ENCODE data around the gene GDAP1L1.
"Not testable (repeated sequence)": the region's sequence is repeated elsewhere in the genome, so short reads cannot be mapped to it uniquely, and the experiment has no call there.

The GDAP1L1 gene

DNA sequence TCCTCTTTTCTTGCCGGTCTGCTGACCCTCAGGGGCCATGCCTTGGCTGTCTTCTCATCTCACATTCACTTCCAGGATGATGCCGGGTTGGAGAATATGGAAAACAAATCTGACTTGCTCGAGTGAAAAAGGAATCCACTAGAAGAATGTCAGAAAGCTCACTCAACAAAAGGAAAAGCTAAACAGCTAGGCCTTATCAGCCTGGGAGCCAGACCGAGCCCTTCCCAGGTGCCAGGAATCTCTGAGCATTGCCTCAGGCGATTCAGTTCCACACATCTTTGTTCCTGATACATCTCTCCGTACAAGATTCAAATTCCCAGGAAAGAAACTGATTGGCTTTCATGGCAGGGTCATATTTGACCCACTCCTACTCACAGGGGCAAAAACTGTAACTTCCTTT is 27.3 kb upstream of the GDAP1L1 start:
- no peak for DNase-seq (ENCODE audit: low read depth in 2 of 3, low spot score in 2 of 3)

DNA sequence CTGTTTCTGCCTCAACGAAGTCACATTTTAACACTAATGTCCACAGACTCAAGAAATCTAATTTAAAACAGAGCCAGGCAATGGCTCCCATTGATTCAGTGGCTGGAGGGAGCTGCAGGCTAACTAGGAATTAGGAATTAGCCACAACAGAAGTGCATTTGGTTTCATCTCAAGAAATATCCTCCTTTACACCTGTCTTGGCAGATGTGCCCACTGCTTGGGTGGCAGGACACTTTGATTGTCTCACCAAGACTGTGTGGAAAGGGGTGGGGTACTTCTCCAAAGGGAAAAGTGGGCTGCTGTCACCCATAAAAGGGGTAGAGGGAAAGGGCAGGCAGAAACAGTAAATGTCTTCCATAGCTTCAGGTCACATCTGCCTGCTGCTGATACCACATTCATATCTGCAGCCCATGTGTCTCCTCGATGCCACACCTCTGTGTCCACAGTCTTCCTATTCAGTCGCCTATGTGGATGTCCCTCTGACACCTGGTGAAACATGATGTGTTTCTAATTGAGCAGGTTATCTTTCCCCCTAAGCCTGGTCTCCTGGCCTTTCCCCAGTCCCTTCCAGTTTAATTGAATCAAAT is 25.6 kb upstream of the GDAP1L1 start:
- no peak for DNase-seq (ENCODE audit: low read depth in 2 of 3, low spot score in 2 of 3)

- no peak for DNase-seq (ENCODE audit: low read depth in 2 of 3, low spot score in 2 of 3)
Observed at GRCh38 chr20:44222027-44222426, 25.1 kb upstream of the GDAP1L1 start.

DNA sequence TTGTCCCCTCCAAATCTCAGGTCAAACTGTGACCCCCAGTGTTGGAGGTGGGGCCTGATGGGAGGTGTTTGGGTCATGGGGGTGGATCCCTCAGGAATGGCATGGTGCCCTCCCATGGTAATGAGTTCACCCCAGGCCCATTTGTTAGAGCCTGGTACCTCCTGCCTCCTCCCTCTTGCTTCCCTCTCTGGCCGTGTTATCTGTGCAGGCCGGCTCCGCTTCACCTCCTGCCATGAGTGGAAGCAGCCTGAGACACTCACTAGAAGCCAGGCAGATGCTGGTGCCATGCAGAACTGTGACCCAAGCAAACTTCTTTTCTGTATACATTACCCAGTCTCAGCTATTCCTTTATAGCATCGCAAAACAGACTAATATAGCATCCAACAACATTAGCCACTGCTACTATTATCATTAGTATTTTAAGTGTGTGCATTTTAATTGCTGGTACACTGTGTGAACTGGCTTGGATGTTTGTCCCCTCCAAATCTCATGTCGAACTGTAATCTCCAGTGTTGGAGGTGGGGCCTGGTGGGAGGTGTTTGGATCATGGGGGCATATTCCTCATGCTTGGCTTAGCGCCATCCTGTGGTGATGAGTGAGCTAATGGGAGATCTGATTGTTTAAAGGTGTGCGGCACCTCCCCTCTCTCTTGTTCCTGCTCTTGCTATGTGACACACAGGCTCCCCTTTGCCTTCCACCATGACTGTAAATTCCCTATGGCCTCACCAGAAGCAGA is 24.3 kb upstream of the GDAP1L1 start:
- no peak for DNase-seq (ENCODE audit: low read depth in 2 of 3, low spot score in 2 of 3)

DNA sequence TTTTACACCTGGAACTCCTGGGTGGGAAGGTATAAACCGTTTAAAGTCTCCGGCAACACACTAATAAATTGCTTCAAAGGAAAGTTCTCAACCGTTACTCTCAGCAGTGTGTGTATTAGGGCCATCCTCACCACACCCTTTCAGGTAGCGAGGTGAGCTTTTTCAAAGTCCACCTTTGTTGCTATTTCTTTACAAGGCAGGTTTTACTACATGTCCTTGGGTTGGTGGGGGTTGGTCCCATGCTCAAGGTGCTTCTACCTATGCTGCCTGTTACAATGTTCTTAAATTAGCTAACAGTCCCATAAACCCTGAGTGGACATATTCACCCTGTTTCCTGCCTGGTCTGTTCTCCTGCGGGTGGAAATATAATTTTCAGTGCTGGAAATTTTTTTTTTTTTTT is 23.4 kb upstream of the GDAP1L1 start:
- no peak for DNase-seq (ENCODE audit: low read depth in 2 of 3, low spot score in 2 of 3)

GRCh38 chr20:44224637-44225036 is 22.5 kb upstream of the GDAP1L1 start:
- no peak for DNase-seq (ENCODE audit: low read depth in 2 of 3, low spot score in 2 of 3)

GRCh38 chr20:44228465-44229258 is 18.4 kb upstream of the GDAP1L1 start:
- DNase-seq (ENCODE audit: low read depth in 2 of 3, low spot score in 2 of 3) = no peak

DNA sequence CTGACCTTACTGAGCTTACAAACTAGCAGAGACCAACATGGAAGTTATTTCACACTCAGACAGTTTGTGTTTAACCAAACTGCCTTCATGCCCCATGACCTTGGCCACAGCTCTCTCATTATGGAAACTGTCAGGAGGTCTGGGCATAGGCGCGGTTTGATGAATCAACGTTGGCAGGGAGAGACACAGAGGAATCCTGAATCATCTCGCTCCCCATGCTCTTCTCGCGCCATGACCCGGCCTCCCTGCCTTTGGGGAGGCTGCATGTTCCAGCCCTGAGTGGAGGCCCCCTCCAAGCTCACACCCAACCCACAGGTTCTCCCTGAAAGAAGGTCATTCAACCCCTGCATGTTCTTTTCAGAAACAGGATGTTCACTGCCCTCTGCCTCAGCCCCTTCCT is 15.9 kb upstream of the GDAP1L1 start:
- DNase-seq (ENCODE audit: low read depth in 2 of 3, low spot score in 2 of 3) = no peak

- DNase-seq (ENCODE audit: low read depth in 2 of 3, low spot score in 2 of 3) = no peak
Observed at GRCh38 chr20:44231713-44232468, 15.2 kb upstream of the GDAP1L1 start.

DNA sequence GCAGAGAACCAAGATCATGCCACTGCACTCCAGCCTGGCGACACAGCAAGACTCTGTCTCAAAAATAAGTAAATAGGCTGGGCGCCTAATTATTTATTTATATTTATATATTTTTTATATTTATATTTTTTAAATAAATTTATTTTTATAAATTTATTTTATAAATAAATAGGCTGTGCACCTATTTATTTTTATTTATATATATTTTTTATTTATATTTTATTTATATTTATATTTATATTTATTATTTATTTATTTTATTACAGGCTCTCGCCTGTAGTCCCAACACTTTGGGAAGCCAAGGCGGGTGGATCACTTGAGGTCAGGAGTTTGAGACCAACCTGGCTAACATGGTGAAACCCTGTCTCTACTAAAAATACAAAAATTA is 14.6 kb upstream of the GDAP1L1 start:
- not testable (repeated sequence) for DNase-seq (ENCODE audit: low read depth in 2 of 3, low spot score in 2 of 3)

DNA sequence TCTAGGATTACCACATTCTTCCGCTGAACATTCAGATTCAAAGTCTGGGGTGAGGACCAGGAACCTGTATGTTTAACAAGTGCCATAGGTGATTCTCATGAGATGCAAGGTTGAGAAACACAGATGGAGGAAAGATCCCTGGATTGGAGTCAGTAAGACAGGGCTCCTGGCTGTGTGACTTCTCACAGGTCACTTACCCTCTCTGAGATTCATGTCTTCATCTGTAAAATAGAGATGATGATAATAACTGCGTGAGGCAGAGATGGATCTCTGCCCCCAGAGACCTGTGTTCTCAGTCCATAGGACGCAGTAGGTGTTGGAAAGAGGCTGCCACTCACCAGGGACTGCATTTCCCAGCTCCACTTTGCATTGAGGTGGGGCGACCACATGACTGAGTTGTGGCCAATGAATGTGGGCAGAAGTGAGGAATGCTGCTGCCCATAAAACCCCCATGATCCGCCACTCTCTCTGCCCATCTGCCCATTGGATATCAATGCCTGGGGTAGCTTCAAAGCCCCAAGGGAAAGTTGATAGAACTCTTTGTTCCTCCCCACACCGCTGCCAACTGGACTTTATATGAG is 13.6 kb upstream of the GDAP1L1 start:
- no peak for DNase-seq (ENCODE audit: low read depth in 2 of 3, low spot score in 2 of 3)

GRCh38 chr20:44234566-44235317 is 12.4 kb upstream of the GDAP1L1 start:
- no peak for DNase-seq (ENCODE audit: low read depth in 2 of 3, low spot score in 2 of 3)

DNA sequence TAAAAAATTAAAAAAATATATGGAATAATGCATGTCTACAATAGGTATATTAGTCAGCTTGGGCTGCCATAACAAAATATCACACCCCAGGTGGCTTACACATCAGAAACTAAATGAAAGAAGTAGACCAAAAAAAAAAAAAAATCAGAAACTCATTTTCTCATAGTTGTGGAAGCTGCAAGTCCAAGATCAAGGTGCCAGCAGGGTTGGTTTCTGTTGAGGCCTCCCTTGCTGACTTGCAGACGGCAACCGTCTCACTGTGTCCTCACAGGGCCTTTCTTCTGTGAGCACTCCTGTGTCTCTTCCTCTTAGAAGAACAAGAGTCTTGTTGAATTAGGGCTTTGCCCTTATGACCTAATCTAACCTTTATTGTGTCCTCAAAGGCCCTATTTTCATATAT is 11.4 kb upstream of the GDAP1L1 start:
- DNase-seq (ENCODE audit: low read depth in 2 of 3, low spot score in 2 of 3) = no peak

- not testable (repeated sequence) for DNase-seq (ENCODE audit: low read depth in 2 of 3, low spot score in 2 of 3)
Observed at GRCh38 chr20:44236840-44237239, 10.3 kb upstream of the GDAP1L1 start.

GRCh38 chr20:44241796-44242195 is 5.3 kb upstream of the GDAP1L1 start:
- no peak for DNase-seq (ENCODE audit: low read depth in 2 of 3, low spot score in 2 of 3)

- no peak for DNase-seq (ENCODE audit: low read depth in 2 of 3, low spot score in 2 of 3)
Observed at GRCh38 chr20:44245977-44246376, 1.1 kb upstream of the GDAP1L1 start.

GRCh38 chr20:44247586-44248409 is 690 bp downstream of the GDAP1L1 start:
- DNase-seq (ENCODE audit: low read depth in 2 of 3, low spot score in 2 of 3) = no peak

DNA sequence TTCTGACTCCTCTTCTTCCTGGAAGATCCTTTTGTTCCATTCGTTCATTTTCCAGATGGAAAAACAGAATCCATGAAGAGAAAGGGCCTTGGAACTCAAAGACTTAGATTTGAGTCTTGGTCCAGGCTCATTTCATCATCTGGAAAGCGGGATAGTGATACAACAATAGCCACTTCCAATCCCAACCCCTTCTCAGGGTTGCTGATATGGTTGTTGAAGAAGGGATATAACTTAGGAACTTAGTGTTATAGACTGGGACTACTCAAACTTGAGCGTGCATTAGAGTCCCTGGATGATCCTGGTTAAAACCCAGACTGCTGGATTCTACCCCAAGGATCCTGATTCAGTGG is 1.3 kb downstream of the GDAP1L1 start:
- DNase-seq (ENCODE audit: low read depth in 2 of 3, low spot score in 2 of 3) = no peak

GRCh38 chr20:44251284-44251683 is 4.2 kb downstream of the GDAP1L1 start:
- no peak for DNase-seq (ENCODE audit: low read depth in 2 of 3, low spot score in 2 of 3)

- DNase-seq (ENCODE audit: low read depth in 2 of 3, low spot score in 2 of 3) = no peak
Observed at GRCh38 chr20:44253528-44253927, 6.4 kb downstream of the GDAP1L1 start.
